HG03432 (cell line): ENCODE measurements around the gene SMG6.
"Not testable (repeated sequence)": the region's sequence is repeated elsewhere in the genome, so short reads cannot be mapped to it uniquely, and the experiment has no call there.

ENCODE experiments used
- ATAC-seq: cut with Tn5 transposase; IDR thresholded peaks from one replicate; pipeline ENCODE4 v1.9.1; 2021; ENCODE audit warnings: mild to moderate bottlenecking, moderate library complexity; ENCODE audit not compliant: unreplicated experiment

SMG6 gene

DNA sequence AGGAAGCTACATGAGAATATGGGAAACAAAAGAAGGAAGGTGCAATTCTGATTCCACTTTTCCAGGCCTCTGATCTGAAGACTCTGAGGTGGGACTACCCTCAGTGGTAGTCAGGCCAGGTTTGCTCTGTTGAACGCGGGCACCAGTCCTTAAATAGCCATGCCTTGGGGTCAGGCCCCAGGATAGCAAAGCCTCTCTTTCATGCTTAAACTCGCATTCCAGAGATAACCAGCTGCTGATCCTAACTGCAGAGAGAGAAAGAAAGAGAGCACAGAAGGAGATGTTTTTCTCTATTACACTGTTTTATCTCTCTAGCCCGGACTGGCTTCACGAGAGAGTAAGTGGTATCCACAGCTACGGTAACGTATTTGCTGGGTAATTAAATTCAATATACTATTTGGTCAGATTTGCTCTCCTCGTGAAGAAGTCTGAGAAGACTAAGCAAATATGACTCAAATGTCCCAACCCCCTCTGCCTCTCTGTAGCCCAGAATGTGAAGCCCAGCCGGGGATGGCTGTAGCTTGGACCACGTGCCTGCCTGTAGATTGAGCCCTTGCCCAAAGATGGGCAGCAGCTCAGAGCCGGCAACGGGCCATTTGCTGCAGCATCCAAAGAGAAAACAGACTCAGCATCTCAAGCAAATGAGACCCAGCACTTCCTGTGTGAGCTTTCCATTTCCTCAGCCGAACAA lies 122.2 kb downstream of the SMG6 start:
- no peak for ATAC-seq

- ATAC-seq = no peak
These were observed 122.8 kb downstream of the SMG6 start for GRCh38 chr17:2180768-2181167.

- ATAC-seq = no peak
These were observed 123.8 kb downstream of the SMG6 start for GRCh38 chr17:2179615-2180295.

DNA sequence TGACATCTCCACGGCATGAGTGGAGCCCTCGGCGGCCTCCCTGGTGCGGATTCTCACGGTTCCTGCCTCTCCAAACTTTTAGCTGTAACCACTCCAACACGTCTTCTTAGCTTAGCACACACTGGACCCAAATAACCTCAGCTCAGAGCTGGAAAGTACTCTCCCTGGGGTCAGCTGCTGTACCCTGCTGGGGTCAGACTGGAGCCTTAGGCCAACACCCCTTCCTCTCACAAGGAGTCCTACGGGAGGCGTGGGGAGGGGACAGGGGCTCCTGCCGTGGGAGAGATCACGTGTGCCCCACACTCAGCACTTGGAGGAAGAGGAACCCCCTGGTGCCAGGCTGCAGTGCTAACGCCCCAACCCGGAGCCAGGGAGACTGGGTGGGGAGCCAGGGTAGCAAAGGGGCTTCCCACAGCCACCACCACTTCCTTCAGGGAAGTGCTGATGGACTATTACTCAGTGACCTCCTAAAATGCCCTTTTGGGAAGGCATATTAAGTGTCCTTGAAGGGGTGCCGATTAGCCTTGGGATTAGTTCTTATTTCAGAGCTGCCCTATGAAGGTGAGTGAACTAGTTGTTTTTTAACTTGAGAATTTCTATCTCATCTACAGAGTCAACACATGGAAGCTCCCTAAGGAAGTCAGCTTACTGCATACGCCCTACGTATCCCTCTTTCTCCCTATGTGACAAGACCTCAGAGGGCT lies 124.6 kb downstream of the SMG6 start:
- no peak for ATAC-seq

- ATAC-seq = no peak
These were observed 126.3 kb downstream of the SMG6 start for GRCh38 chr17:2177235-2177811.

- no peak for ATAC-seq
These were observed 127.0 kb downstream of the SMG6 start for GRCh38 chr17:2176499-2177169.

- ATAC-seq = no peak
These were observed 128.3 kb downstream of the SMG6 start for GRCh38 chr17:2175294-2175628.

DNA sequence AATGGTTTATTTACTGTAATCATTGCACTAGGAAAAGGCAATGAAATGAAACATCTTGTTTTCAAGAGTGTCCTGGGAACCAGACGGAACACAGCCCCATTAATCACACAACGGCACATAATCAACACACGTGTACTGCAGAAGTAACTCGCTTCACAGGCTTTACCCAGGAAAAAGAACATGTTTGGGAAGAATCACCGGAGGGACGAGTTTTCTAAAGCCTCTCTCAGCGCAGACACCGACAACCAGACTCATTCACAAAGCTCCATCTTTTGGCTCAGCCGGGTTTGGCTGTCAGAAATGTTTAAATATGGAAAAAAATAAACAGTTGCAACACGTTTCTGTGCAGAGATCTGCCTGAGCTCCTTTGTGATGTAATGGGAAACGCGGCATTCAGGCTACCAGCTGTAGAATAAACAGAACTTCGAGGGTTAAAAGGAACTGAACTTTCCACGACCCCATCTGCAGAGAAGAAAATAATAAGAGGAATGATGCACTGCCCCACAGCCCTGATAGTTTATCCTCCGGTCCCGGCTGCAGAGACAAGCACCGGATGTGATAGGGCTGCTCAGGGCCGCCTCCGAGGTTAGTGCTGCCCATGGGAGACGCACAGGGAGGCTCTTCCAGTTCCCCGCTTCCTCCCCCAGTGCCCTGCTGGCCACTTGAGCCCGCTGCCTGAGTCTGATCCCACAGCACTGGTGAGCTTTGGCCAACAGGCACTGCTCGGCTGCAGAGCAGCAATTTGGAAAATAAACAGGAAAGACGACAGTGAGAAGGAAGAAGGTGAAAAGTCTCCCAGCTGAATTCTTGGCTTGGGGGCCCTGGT lies 128.9 kb downstream of the SMG6 start:
- no peak for ATAC-seq

DNA sequence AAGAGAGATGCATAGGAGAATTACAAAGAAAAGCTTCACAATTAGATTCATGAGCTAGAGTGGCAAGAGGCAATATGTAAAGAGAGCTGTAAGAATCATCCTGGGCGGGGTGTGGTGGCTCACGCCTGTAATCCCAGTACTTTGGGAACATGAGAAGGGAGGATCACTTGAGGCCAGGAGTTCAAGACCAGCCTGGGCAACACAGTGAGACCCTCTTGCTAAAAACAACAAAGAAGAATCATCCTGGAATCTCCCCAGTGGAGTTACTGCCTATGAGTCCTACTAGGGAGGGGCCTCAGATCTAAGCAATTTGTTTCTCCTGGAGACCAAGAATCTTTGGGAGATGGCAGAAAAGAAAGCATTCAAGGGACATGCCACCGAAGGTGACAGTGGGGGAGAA lies 129.6 kb downstream of the SMG6 start:
- ATAC-seq = no peak

DNA sequence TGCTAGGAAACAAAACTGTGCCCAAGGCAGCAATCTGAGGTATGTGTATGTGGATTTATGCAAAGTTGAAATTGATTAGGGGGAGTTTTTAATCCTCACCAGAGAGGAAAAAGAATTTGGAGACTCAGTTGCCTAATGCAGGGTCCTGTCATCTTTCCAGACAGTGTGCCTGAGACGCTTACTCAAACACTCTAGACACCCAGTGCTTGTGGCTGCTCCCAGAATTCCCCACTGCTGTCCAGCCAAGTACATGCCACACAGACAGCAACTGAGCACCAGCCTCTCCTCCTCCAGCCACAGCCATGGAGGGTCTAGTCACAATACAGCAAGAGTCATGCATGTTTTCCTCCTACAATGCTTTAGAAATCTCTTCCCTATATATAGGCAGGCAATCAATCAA lies 130.6 kb downstream of the SMG6 start:
- ATAC-seq = no peak

DNA sequence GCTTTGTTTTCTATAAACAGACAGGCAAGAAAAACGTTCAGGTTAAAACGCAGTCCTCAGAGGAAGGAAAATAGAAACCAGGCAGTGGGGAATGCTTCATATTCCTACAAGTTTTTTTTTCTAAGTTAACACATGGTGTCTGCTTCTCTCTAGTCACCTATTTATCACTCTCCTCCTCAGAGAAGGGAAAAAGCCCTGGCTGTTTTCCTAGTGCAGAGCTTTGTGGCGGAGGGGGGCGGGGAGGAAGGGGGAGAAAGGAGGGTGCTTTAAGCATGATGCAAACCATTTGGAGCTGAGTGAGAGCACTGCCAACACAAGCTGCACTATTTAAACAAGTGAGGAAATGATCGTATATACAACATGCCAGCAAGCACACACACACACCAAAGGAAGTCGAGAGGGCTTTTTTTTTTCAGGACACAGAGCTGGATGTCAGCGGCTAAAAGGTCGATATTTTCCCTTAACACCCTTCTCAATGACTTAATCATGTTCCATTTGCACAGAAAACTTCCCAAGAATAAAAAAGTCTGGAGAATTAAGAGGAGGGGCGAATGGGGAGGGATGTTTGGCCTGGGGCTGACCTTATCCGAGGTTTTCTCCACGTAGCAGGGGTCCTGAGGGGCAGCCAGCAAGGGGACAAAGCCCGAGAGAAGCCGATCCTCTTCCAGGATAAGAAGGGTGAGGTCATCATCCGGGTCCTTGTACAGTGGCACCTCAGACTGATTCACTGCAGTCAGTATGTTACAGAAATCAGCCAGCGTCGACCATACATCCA lies 131.3 kb downstream of the SMG6 start:
- no peak for ATAC-seq

GRCh38 chr17:2171702-2172076 lies 131.9 kb downstream of the SMG6 start:
- no peak for ATAC-seq

DNA sequence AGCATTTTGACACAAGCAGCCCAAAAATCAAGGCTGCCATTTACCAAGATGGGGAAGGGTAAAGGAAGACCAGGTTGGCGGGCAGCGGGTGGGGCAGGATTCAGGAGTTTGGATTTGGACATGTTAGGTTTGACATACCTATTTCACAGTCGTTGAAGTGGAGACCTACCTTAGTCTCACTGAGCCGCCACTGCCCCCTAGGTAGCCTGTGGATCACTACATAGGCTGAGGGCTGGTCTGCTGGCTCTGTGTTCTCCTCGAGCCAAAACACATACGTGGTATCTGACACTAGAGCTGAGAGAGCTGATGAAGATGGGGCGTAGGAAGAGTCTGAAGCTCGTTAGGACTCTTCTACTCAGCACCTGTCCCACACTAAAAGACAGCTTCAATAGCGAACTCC lies 133.6 kb downstream of the SMG6 start:
- ATAC-seq = no peak

DNA sequence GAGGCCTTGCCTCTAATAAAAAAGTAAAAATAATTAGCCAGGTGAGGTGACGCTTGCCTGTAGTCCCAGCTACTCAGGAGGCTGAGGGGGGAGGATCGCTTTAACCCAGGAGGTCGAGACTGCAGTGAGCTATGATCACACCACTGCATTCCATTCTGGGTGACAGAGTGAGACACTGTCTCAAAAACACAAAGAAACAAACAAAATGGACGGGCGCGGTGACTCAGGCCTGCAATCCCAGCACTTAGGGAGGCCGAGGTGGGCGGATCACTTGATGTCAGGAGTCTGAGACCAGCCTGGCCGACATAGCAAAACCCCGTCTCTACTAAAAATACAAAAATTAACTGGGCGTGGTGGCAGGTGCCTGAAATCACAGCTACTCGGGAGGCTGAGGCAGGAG lies 137.9 kb downstream of the SMG6 start:
- ATAC-seq = not testable (repeated sequence)

- ATAC-seq = no peak
These were observed 145.2 kb downstream of the SMG6 start for GRCh38 chr17:2158396-2158780.

- ATAC-seq = no peak
These were observed 145.8 kb downstream of the SMG6 start for GRCh38 chr17:2157675-2158395.

- ATAC-seq = no peak
These were observed 146.5 kb downstream of the SMG6 start for GRCh38 chr17:2157081-2157480.

- no peak for ATAC-seq
These were observed 146.9 kb downstream of the SMG6 start for GRCh38 chr17:2156666-2157065.

GRCh38 chr17:2155573-2155972 lies 148.0 kb downstream of the SMG6 start:
- no peak for ATAC-seq
